NT2/D1 (cell line): ENCODE measurements around the gene MEI4.

Experiments used
- DNase-seq: peaks from one replicate; pipeline ENCODE4 v3.0.0-alpha.2; 2011; ENCODE audit warnings: low read depth, low spot score
- H3K27me3 ChIP-seq: 2 replicates; pipeline ENCODE4 v1.6.0; 2011; ENCODE audit warnings: mild to moderate bottlenecking; ENCODE audit not compliant: insufficient read length, insufficient read depth
- H3K36me3 ChIP-seq: 2 replicates; pipeline ENCODE4 v1.6.1; 2011; ENCODE audit warnings: mild to moderate bottlenecking, low read length, mixed read lengths; ENCODE audit not compliant: insufficient read depth, insufficient read length
- H3K4me1 ChIP-seq: 2 replicates; pipeline ENCODE4 v1.5.1; 2011; ENCODE audit not compliant: insufficient read depth, insufficient read length
- H3K4me3 ChIP-seq: 2 replicates; pipeline ENCODE4 v1.5.1; 2011; ENCODE audit warnings: low read depth; ENCODE audit not compliant: insufficient read length
- H3K9ac ChIP-seq: 2 replicates; pipeline ENCODE4 v1.6.0; 2011; ENCODE audit warnings: low read depth; ENCODE audit not compliant: insufficient read length
- H3K9me3 ChIP-seq: 2 replicates; pipeline ENCODE4 v1.5.1; 2011; ENCODE audit warnings: mild to moderate bottlenecking, low read length; ENCODE audit not compliant: insufficient read depth
- SUZ12 ChIP-seq: IDR thresholded peaks from 2 replicates; pipeline ENCODE4 v1.6.1; 2011; ENCODE audit not compliant: insufficient read length, insufficient read depth; ENCODE audit errors: extremely low read depth
- YY1 ChIP-seq: IDR thresholded peaks from 2 replicates; pipeline ENCODE4 v1.6.1; 2011; ENCODE audit not compliant: insufficient read length, insufficient read depth
- ZNF274 ChIP-seq: IDR thresholded peaks from 2 replicates; pipeline ENCODE4 v1.6.1; 2011; ENCODE audit warnings: mild to moderate bottlenecking, low read depth, low read length

MEI4 gene

GRCh38 chr6:77762386-77762785 lies 109.5 kb downstream of the MEI4 start:
- Histone ChIP-seq H3K27me3 (no peaks in the 10 kb centered on the region), H3K9me3 (no peaks in the 10 kb centered on the region), H3K36me3 (no peaks in the 10 kb centered on the region), H3K4me3 (no peak overlapping the region), H3K4me1 (no peaks in the 10 kb centered on the region), H3K9ac (no peak overlapping the region)
- DNase-seq, result no peak
- TF ChIP-seq ZNF274, result no peak
- TF ChIP-seq SUZ12, result no peak
- TF ChIP-seq YY1, result no peak

GRCh38 chr6:77763124-77763523 lies 110.3 kb downstream of the MEI4 start:
- no peak overlapping the region for H3K9ac ChIP-seq
- no peak overlapping the region for H3K4me3 ChIP-seq
- H3K36me3 ChIP-seq, result no peaks in the 10 kb centered on the region
- no peaks in the 10 kb centered on the region for H3K27me3 ChIP-seq
- H3K4me1 ChIP-seq, result no peaks in the 10 kb centered on the region
- TF ChIP-seq YY1 (no peak), SUZ12 (no peak), ZNF274 (no peak)
- H3K9me3 ChIP-seq, result no peaks in the 10 kb centered on the region
- no peak for DNase-seq

GRCh38 chr6:77764364-77764763 lies 111.5 kb downstream of the MEI4 start:
- TF ChIP-seq SUZ12 (no peak), YY1 (no peak), ZNF274 (no peak)

GRCh38 chr6:77773157-77773822 lies 120.5 kb downstream of the MEI4 start:
- H3K4me3 ChIP-seq, result no peak overlapping the region
- no peaks in the 10 kb centered on the region for H3K4me1 ChIP-seq
- no peaks in the 10 kb centered on the region for H3K27me3 ChIP-seq
- TF ChIP-seq ZNF274 (no peak), YY1 (no peak), SUZ12 (no peak)
- no peak overlapping the region for H3K9ac ChIP-seq
- no peaks in the 10 kb centered on the region for H3K36me3 ChIP-seq
- no peak for DNase-seq
- H3K9me3 ChIP-seq, result no peaks in the 10 kb centered on the region

More at GRCh38 chr6:77764364-77764763, 111.5 kb downstream of the MEI4 start:
- Histone ChIP-seq H3K4me1 (no peaks in the 10 kb centered on the region), H3K9me3 (no peaks in the 10 kb centered on the region), H3K36me3 (no peaks in the 10 kb centered on the region), H3K4me3 (no peak overlapping the region), H3K9ac (no peak overlapping the region), H3K27me3 (no peaks in the 10 kb centered on the region)
- no peak for DNase-seq

- H3K9ac ChIP-seq, result no peak overlapping the region
- H3K4me1 ChIP-seq, result no peaks in the 10 kb centered on the region
- no peaks in the 10 kb centered on the region for H3K27me3 ChIP-seq
- TF ChIP-seq YY1, result no peak
- no peak for TF ChIP-seq SUZ12
- TF ChIP-seq ZNF274, result no peak
- H3K4me3 ChIP-seq, result no peak overlapping the region
- H3K36me3 ChIP-seq, result no peaks in the 10 kb centered on the region
- H3K9me3 ChIP-seq, result no peaks in the 10 kb centered on the region
- DNase-seq, result no peak
These were observed 121.6 kb downstream of the MEI4 start for GRCh38 chr6:77774457-77774856.

GRCh38 chr6:77776441-77776840 lies 123.6 kb downstream of the MEI4 start:
- DNase-seq, result no peak
- TF ChIP-seq ZNF274 (no peak), YY1 (no peak), SUZ12 (no peak)
- Histone ChIP-seq H3K9me3 (no peaks in the 10 kb centered on the region), H3K27me3 (no peaks in the 10 kb centered on the region), H3K4me1 (no peaks in the 10 kb centered on the region), H3K36me3 (no peaks in the 10 kb centered on the region), H3K9ac (no peak overlapping the region), H3K4me3 (no peak overlapping the region)

- no peaks in the 10 kb centered on the region for H3K36me3 ChIP-seq
- H3K9me3 ChIP-seq, result no peaks in the 10 kb centered on the region
- no peak overlapping the region for H3K4me3 ChIP-seq
- no peak for DNase-seq
- no peaks in the 10 kb centered on the region for H3K4me1 ChIP-seq
- H3K27me3 ChIP-seq, result no peaks in the 10 kb centered on the region
- no peak overlapping the region for H3K9ac ChIP-seq
- no peak for TF ChIP-seq SUZ12
- no peak for TF ChIP-seq ZNF274
- TF ChIP-seq YY1, result no peak
These were observed 125.7 kb downstream of the MEI4 start for GRCh38 chr6:77778527-77778926.
